Neural cell (in vitro differentiated cells): ENCODE measurements around the gene HAND1. TPM values are rescaled to one million over a fixed set of nuclear protein-coding genes. Genes with fewer than 3 reads are reported as not detected.

Experiments used
- H2AFZ ChIP-seq: fragments of 200-600, 300-800 bp; sonication (generic), shearing (Covaris generic); 2 replicates; pipeline ENCODE4 v1.6.0; 2014; ENCODE audit warnings: low read depth, mild to moderate bottlenecking, antibody characterized with exemption, low read length, moderate library complexity
- H3F3A ChIP-seq: fragments of 200-600 bp; shearing (Covaris generic); 2 replicates; pipeline ENCODE4 v1.6.1; 2016; ENCODE audit warnings: mild to moderate bottlenecking, moderate library complexity, mixed read lengths, antibody characterized with exemption, low read length; ENCODE audit not compliant: insufficient read depth, poor library complexity, severe bottlenecking
- H3K27ac ChIP-seq: fragments of 200-600, 300-800 bp; sonication (generic), shearing (Covaris generic); 2 replicates; pipeline ENCODE4 v1.5.1; 2014; ENCODE audit warnings: mild to moderate bottlenecking, low read length, moderate library complexity
- H3K27me3 ChIP-seq: fragments of 300-800, 200-600 bp; sonication (generic), shearing (Covaris generic); 2 replicates; pipeline ENCODE4 v1.6.0; 2014; ENCODE audit warnings: mild to moderate bottlenecking, low read depth, low read length, moderate library complexity; ENCODE audit not compliant: insufficient read depth
- H3K36me3 ChIP-seq: fragments of 300-800, 200-600 bp; sonication (generic), shearing (Covaris generic); 2 replicates; pipeline ENCODE4 v1.5.1; 2014; ENCODE audit warnings: mild to moderate bottlenecking, antibody characterized with exemption, low read length, moderate library complexity; ENCODE audit not compliant: insufficient read depth
- H3K4me2 ChIP-seq: fragments of 300-800, 200-600 bp; sonication (generic), shearing (Covaris generic); 2 replicates; pipeline ENCODE4 v1.6.0; 2014; ENCODE audit warnings: mild to moderate bottlenecking, low read length
- H3K4me3 ChIP-seq: fragments of 300-800, 200-600 bp; sonication (generic), shearing (Covaris generic); 2 replicates; pipeline ENCODE4 v1.5.1; 2014; ENCODE audit warnings: mild to moderate bottlenecking, low read length, moderate library complexity
- H3K79me2 ChIP-seq: fragments of 200-600 bp; shearing (Covaris generic); replicated peaks from 2 replicates; pipeline ENCODE4 v1.6.0; 2014; ENCODE audit warnings: mild to moderate bottlenecking, low read length, moderate library complexity; ENCODE audit not compliant: insufficient read depth
- H3K9ac ChIP-seq: fragments of 300-800, 200-600 bp; sonication (generic), shearing (Covaris generic); 2 replicates; pipeline ENCODE4 v1.6.1; 2016; ENCODE audit warnings: mild to moderate bottlenecking, low read length, mixed read lengths
- H3K9me2 ChIP-seq: fragments of 200-600 bp; shearing (Covaris generic); 2 replicates; pipeline ENCODE4 v1.6.1; 2016; ENCODE audit warnings: mild to moderate bottlenecking, low read length, mixed read lengths; ENCODE audit not compliant: insufficient read depth
- H3K9me3 ChIP-seq: fragments of 200-600, 300-800 bp; sonication (generic), shearing (Covaris generic); 2 replicates; pipeline ENCODE4 v1.6.1; 2016; ENCODE audit warnings: mild to moderate bottlenecking, mixed run types, low read length, moderate library complexity, mixed read lengths
- H4K20me1 ChIP-seq: fragments of 200-600 bp; shearing (Covaris generic); 2 replicates; pipeline ENCODE4 v1.6.1; 2016; ENCODE audit warnings: mild to moderate bottlenecking, mixed run types; ENCODE audit not compliant: insufficient read depth
- CTCF ChIP-seq: fragments of 450-650 bp; IDR thresholded peaks from 2 replicates; pipeline ENCODE4 v1.5.1; 2014; ENCODE audit warnings: antibody characterized with exemption, mild to moderate bottlenecking, moderate library complexity; ENCODE audit not compliant: poor library complexity, severe bottlenecking
- EP300 ChIP-seq: fragments of 450-650 bp; conservative IDR thresholded peaks from 2 replicates; pipeline ENCODE4 v1.6.1; 2014; ENCODE audit warnings: antibody characterized with exemption, mild to moderate bottlenecking, moderate library complexity; ENCODE audit not compliant: poor library complexity, severe bottlenecking
- EZH2 ChIP-seq: fragments of 200-600, 300-800 bp; shearing (Covaris generic), sonication (generic); IDR thresholded peaks from 2 replicates; pipeline ENCODE4 v1.6.1; 2014; ENCODE audit warnings: antibody characterized with exemption, low read length, borderline replicate concordance, mild to moderate bottlenecking; ENCODE audit not compliant: insufficient read depth, poor library complexity, severe bottlenecking
- MXI1 ChIP-seq: fragments of 450-650 bp; conservative IDR thresholded peaks from 2 replicates; pipeline ENCODE4 v1.6.1; 2014; ENCODE audit warnings: antibody characterized with exemption, mild to moderate bottlenecking; ENCODE audit not compliant: poor library complexity, severe bottlenecking
- POLR2AphosphoS5 ChIP-seq: IDR thresholded peaks from 2 replicates; pipeline ENCODE4 v1.6.1; 2012
- RAD21 ChIP-seq: fragments of 450-650 bp; conservative IDR thresholded peaks from 2 replicates; pipeline ENCODE4 v1.6.1; 2014; ENCODE audit warnings: antibody characterized with exemption, mild to moderate bottlenecking, moderate library complexity
- REST ChIP-seq: IDR thresholded peaks from 2 replicates; pipeline ENCODE4 v1.6.1; 2012; ENCODE audit warnings: borderline replicate concordance
- SMC3 ChIP-seq: fragments of 450-650 bp; conservative IDR thresholded peaks from 2 replicates; pipeline ENCODE4 v1.6.1; 2014; ENCODE audit warnings: antibody characterized with exemption, mild to moderate bottlenecking, moderate library complexity; ENCODE audit not compliant: poor library complexity
- TAF1 ChIP-seq: IDR thresholded peaks from 2 replicates; pipeline ENCODE4 v1.6.1; 2012; ENCODE audit warnings: low read depth
- polyA plus RNA-seq: library from polyadenylated mRNA; depleted of rRNA; stranded (reverse); fragments of >200 nt; gene quantifications from 2 replicates; pipeline ENCODE4 v1.2.3, GENCODE V29; 2014

HAND1 gene
- polyA plus RNA-seq, 1 donor from 2014 or later: not detected

- Histone ChIP-seq H3K4me2 (no peak overlapping the region), H3K9ac (no peak overlapping the region), H4K20me1 (no peaks in the 10 kb centered on the region), H3K27me3 (peaks cover 7% of the 10 kb centered on the region), H3K9me3 (no peaks in the 10 kb centered on the region), H3K4me3 (no peak overlapping the region), H2AFZ (no peak overlapping the region), H3F3A (no peaks in the 10 kb centered on the region), H3K9me2 (no peaks in the 10 kb centered on the region), H3K36me3 (peaks cover 4% of the 10 kb centered on the region), H3K79me2 (no peaks in the 10 kb centered on the region), H3K27ac (no peak overlapping the region)
- TF ChIP-seq POLR2AphosphoS5 (no peak), REST (no peak), MXI1 (no peak), TAF1 (no peak), CTCF (no peak), RAD21 (no peak), EP300 (no peak), EZH2 (no peak), SMC3 (no peak)
These were observed 16.5 kb downstream of the HAND1 start for GRCh38 chr5:154461531-154461930.

GRCh38 chr5:154460172-154460571 is 17.9 kb downstream of the HAND1 start:
- no peak overlapping the region for H3K4me2 ChIP-seq
- H3K36me3 ChIP-seq: peaks cover 10% of the 10 kb centered on the region
- no peaks in the 10 kb centered on the region for H3K9me3 ChIP-seq
- H3K79me2 ChIP-seq: no peaks in the 10 kb centered on the region
- no peak for TF ChIP-seq EZH2
- no peak for TF ChIP-seq SMC3
- TF ChIP-seq CTCF: no peak
- no peak for TF ChIP-seq POLR2AphosphoS5
- TF ChIP-seq TAF1: no peak
- no peak for TF ChIP-seq MXI1
- TF ChIP-seq RAD21: no peak
- no peak for TF ChIP-seq EP300
- TF ChIP-seq REST: no peak
- no peak overlapping the region for H3K27ac ChIP-seq
- no peaks in the 10 kb centered on the region for H3F3A ChIP-seq
- no peaks in the 10 kb centered on the region for H4K20me1 ChIP-seq
- H3K27me3 ChIP-seq: no peaks in the 10 kb centered on the region
- H3K9me2 ChIP-seq: no peaks in the 10 kb centered on the region
- no peak overlapping the region for H3K4me3 ChIP-seq
- no peak overlapping the region for H3K9ac ChIP-seq
- H2AFZ ChIP-seq: no peak overlapping the region
